GM03348 (cell line): Measurements from ENCODE around the gene RANBP17.

ENCODE experiments used
- DNase-seq: peaks from one replicate; pipeline ENCODE4 v3.0.0; 2012; ENCODE audit warnings: low spot score

RANBP17 gene

DNA sequence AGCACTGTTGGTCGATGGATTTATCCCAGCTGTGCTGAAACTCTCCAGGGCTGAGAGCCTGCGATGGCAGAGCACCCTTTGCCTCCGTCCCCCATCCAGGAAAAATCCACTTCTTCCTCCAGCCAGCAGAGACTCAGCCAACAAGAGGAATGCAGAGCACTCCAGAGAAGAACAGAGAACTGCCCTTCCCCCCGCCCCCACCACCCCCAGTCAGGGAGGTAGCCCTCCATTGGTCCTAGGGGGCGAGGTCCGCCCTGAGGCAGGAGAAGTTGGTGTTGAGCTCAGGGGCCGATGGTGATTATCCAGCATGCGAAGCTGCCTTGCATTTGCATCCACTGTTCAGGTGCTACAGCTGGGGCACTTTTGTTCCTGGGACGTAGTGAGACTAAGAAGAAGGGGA, 456.2 kb downstream of the RANBP17 start:
- DNase-seq = no peak

DNA sequence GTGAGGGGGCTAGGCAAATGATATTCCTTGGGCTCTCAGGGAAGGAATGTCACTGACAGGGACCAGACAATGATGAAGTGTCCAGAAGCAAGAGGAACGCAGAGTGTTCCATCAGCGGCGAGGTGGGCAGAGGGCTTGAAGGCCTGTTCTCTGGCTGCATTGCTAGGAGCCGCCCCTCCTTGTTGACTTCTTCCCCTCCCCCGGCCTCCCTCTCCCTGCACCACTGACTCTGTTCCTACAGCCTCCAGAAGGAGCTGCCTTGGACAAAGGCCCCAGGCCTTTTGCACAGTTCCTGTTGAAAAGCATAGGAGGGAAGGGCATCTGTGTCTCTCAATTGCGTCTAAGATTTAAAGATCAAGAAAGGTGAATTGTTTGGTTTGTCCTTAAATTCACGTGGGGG, 459.6 kb downstream of the RANBP17 start:
- DNase-seq = no peak

DNA sequence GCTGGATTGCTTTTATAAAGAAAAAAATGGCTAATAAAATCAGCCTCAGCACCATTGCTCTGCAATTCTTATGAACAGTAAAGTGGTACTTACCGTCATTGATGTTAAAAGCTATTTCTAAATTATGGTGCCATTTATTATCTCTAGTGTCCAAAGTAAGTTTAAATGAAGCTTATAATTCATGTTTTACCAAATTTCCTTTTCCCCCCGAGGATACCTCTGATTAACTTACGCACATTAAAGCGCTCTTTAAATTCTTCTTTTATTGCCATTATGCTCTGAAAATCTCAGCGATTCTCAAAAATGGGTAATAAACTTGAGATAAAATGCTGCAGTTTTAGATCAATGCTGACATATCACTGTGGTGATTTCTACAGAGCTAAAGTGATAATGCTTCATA, 460.7 kb downstream of the RANBP17 start:
- no peak for DNase-seq

DNA sequence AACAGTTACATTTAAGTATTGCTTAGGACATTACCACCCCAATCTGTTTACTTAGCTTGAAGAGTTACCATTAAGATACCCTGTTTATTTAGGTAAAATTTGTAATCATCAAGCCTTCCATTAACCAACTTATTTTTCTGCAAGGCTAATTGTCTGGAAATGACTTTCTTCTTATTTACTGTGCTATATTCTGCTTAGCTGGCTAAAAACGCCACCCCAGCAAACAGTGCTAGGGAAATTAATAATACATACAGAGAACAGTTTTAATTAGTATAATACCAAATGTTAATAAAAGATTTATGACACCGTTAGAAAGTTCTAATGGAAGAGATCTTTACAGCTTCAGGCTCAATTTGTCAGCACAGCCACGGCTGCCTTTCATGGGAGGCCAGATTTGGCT, 461.2 kb downstream of the RANBP17 start:
- no peak for DNase-seq

DNA sequence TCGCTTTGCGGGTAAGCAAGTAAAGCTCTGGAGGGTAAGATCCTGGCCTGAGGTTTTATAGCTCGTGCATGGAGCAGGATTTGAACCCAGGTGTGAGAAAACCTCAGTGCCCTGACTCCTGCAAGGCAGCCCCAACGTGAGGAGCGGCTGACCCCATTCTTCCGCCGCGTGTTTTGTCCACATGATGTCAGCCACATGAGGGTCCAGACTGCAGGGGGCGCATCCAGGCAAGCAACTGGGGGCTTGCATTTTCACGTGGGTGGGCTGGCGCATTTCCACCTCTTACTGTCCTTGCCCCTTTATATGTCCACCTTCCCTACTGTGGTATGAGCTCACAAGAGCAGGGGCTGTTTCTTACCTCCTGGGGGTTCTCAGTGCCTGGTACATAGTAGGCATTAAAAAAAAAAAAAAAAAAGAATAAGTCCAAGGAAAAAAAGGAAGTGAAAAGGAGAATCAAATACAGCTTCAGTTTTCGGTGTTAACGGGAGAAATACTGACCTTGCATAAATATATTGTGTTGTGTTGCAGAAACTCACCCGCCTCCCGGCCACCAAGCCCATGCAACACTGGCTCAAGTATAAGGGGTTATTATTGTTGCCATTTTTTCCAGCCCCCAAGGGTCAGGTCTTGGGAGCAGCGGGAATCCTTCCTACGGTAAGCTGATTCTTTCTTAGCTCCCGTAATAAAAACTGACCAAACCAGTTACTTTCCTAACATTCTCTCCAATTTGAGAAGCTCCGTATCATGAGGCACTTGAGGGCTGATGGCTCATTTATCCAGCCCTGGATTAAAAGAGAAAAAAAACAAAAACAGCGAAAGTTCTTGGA, 462.2 kb downstream of the RANBP17 start:
- DNase-seq = no peak

DNA sequence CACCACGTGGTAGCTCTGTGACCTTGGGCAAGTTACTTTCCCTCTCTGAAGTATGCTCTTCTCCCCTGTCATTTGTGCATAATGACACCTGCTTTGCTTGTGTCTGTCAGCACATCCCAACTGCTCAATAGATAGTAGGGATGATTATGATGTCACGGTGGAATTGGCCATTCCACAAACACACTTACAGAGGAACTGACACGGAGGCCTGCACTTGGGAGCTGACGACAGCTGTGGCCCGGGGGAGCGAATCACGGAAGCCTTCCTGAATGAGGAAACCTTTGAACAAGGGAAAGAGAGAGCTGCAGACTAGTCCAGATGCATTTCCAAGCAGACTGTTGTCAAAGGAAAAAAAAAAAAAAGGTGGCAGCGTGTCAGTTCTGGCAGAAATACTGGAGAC, 468.2 kb downstream of the RANBP17 start:
- no peak for DNase-seq

DNA sequence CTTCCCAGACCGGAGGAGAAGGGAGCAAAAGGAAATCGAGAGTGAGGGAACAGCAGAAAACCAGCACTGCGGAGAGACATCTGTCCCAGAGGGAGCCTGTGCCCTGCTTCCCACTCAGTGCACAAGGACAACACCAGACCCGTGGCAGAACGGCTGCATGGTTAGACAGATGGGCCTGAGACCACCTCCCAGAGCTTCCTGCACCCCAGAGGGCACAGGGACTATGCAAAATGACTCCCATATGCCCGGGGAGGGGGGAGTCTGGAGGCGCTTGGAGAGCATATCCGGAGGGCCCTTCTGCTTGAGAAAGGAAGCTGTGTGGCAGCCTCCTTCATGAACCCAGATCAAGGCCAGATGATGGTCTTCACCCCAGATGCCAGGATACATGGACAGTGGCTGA, 473.8 kb downstream of the RANBP17 start:
- no peak for DNase-seq

DNA sequence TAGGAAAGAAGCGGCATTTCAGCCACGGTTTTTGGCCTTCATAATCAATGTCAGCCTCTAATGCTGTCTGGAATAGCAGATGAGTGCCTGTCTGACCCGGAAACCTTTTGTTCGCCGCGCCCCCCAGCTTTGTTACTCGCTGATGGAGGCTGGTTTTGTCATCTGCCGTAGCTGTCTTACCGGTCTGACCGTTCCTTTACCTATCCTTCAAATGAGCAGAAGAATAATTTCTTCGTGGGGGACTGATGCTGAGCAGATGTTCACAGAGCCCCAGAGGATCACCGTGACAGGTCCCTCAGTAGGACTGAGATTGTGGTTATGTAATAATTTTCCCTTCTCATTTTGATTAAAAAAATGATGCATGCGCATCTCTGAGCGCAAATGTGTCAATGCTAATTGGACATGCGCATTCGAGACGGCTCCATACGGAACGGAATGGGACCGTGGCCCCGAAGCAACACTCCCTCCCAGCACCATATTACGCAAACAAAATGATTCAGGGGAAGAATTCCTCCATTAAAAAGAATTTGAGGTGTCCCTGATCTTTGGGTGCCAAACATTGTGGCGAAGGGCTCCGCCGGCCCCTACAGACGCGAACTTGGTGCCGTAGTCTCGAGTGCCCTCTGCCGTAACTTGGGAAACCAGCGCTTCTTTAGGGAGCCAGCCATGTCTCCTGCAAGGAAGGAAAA, 474.8 kb downstream of the RANBP17 start:
- DNase-seq = peak; percentile 78

DNA sequence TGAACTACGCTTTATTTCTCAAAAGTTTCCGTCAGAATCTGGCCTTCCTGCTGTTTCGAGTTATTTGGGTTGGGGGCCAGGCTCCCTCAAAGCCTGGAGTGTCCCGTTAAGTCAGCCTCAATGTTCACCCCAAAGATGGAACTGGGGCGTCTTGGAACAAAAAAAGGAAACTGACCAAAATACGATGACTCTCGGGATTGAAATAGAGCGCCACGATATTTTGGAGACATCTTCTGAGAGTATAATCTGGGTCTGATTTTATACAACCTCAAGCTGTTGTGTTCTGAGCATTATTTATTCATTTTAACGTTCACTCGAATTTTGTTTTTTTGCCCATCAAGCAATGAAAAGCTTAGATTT, 475.4 kb downstream of the RANBP17 start:
- DNase-seq = no peak

DNA sequence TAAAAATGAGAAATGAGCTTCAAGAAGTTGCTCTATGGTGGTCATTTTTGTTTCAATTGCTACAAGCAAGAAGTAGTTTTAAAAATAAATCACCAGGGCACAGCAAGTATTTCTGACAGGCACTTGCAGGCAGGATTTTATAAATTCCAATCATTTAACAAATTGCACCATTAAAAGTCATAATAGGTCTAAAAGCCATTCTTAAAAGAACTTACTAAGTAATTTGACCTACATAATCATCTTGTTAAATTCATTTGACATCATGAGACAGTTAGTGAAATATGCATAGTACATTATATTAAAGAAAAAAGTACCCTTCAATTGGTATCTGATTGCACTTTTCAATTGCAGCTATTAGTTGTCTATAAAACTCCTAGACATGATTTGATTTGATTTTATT, 478.2 kb downstream of the RANBP17 start:
- DNase-seq = no peak

DNA sequence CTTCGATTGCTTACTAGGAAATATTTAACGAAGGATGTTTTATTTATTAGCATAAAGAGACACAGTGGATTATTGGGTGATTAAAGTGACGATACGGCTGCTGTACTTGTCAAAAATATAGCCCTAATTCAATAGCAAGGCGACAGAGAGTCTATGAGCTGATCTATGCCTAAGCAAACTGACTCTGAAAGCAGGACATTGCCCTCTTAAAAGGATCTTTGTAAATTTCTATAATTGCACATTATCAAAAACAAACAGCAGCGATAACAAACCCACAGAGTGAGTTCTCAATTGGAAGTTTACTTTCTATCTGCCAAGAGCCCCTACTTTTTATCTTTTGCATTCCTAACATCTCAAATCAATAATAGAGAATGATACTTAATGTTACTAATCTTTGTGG, 478.7 kb downstream of the RANBP17 start:
- DNase-seq = no peak

DNA sequence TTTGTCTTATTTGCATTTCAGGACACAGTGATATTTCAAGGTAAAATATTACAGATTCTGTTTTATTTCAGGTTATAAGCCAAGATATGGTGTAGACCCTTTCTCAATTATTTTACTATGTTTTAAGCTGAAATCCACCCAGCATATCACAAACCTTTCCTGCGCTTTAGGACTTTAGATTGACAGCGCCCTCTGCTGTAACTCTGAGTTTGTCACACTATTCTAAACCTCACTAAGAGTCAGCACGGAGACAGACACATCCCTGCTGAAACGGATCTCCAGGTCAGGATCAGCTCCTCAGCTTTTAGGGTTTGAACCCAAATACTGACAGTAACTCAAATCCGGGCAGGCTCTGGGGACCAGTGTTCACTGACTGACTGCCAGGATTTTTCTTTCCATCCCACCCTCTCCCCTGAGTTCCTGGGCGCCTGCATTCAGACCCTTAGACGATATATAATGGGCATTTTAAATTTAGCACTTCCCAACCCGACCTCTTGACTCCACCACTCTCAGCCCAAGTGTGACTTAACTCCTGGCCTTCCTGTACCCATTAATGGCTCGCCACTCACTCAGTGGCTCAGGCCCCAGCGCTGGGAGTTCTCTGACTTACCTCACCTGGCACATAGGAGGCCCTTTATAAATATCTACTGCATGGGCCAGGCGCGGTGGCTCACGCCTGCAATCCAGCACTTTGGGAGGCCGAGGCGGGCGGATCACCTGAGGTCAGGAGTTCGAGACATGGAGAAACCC, 480.7 kb downstream of the RANBP17 start:
- DNase-seq = peak; percentile 80

DNA sequence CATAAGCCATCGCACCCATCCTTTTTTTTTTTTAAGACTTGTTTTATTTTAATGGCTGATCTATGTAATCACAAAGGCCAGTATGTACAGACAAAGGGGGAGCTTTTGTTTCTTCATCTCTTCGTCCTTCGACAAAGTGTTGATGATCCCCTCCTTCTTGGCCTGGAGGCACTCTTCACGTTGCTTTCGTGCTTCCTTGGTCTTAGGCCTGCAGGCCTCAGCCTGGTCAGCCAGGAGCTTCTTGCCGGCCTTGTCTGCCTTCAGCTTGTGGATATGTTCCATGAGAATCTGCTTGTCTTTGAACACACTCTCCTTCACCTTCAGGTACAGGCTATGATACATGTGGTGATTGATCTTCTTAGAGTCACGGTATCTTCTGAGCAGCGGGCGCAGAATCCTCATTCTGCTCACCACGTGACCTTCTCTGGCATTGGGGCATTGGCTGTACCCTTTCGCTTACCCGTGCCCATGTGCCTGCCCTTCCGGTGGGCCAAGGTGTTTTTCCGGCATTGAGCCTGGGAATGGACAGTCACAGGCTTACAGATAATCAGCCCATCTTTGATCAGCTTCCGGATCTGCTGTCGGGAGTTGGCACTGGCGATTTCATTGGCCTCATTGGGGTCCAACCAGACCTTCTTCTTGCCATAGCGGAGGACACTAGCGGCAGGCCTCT, 483.3 kb downstream of the RANBP17 start:
- DNase-seq = no peak
